GM23248 (cell line): ENCODE results near the gene RHEB. TPM values are rescaled to one million over a fixed set of nuclear protein-coding genes. Genes with fewer than 3 reads are reported as not detected.

Experiments
- DNase-seq: peaks from one replicate; pipeline ENCODE4 v3.0.0-alpha.2; 2015
- H2AFZ ChIP-seq: fragments of 200-600 bp; sonication (generic); 2 replicates; pipeline ENCODE4 v1.6.1; 2016; ENCODE audit warnings: antibody characterized with exemption
- H3F3A ChIP-seq: fragments of 200-600 bp; sonication (generic); 2 replicates; pipeline ENCODE4 v1.6.1; 2016; ENCODE audit warnings: mild to moderate bottlenecking, antibody characterized with exemption, mixed run types; ENCODE audit not compliant: insufficient read depth
- H3K27ac ChIP-seq: fragments of 200-600 bp; sonication (generic); 2 replicates; pipeline ENCODE4 v1.5.1; 2016; ENCODE audit warnings: mild to moderate bottlenecking
- H3K27me3 ChIP-seq: fragments of 200-600 bp; sonication (generic); replicated peaks from 2 replicates; pipeline ENCODE4 v1.6.1; 2016; ENCODE audit warnings: mild to moderate bottlenecking; ENCODE audit not compliant: insufficient read depth
- H3K36me3 ChIP-seq: fragments of 200-600 bp; sonication (generic); 2 replicates; pipeline ENCODE4 v1.6.1; 2016; ENCODE audit warnings: low read depth, mild to moderate bottlenecking
- H3K4me1 ChIP-seq: fragments of 200-600 bp; sonication (generic); 2 replicates; pipeline ENCODE4 v1.6.1; 2016; ENCODE audit warnings: mild to moderate bottlenecking; ENCODE audit not compliant: insufficient read depth
- H3K4me2 ChIP-seq: fragments of 200-600 bp; sonication (generic); one replicate; pipeline ENCODE4 v1.6.1; 2016; ENCODE audit warnings: mild to moderate bottlenecking; ENCODE audit not compliant: unreplicated experiment
- H3K4me3 ChIP-seq: fragments of 200-600 bp; sonication (generic); 2 replicates; pipeline ENCODE4 v1.5.1; 2016; ENCODE audit warnings: mild to moderate bottlenecking
- H3K79me2 ChIP-seq: fragments of 200-600 bp; sonication (generic); 2 replicates; pipeline ENCODE4 v1.6.1; 2016; ENCODE audit warnings: mild to moderate bottlenecking; ENCODE audit not compliant: insufficient read depth
- H3K9ac ChIP-seq: fragments of 200-600 bp; sonication (generic); 2 replicates; pipeline ENCODE4 v1.6.1; 2016; ENCODE audit warnings: mild to moderate bottlenecking
- H3K9me2 ChIP-seq: fragments of 200-600 bp; sonication (generic); 2 replicates; pipeline ENCODE4 v1.6.1; 2016; ENCODE audit warnings: mixed run types, mild to moderate bottlenecking, moderate library complexity; ENCODE audit not compliant: insufficient read depth
- H3K9me3 ChIP-seq: fragments of 200-600 bp; sonication (generic); one replicate; pipeline ENCODE4 v1.6.1; 2017; ENCODE audit warnings: low read depth
- H4K20me1 ChIP-seq: fragments of 200-600 bp; sonication (generic); 2 replicates; pipeline ENCODE4 v1.6.0; 2016; ENCODE audit not compliant: insufficient read depth
- EZH2 ChIP-seq: fragments of 200-600 bp; sonication (generic); IDR thresholded peaks from 2 replicates; pipeline ENCODE4 v1.6.1; 2018; ENCODE audit warnings: antibody characterized with exemption, mild to moderate bottlenecking; ENCODE audit not compliant: insufficient read depth, poor library complexity, severe bottlenecking
- EZH2phosphoT487 ChIP-seq: fragments of 200-600 bp; sonication (generic); IDR thresholded peaks from 2 replicates; pipeline ENCODE4 v1.6.1; 2018; ENCODE audit warnings: antibody characterized with exemption, moderate library complexity, mild to moderate bottlenecking, low read depth; ENCODE audit not compliant: insufficient read depth
- WGBS, 2 experiments: methylation state at CpG; one replicate each; pipeline ENCODE4 v1.1.6; 2015 to 2017; ENCODE audit warnings: low lambda C conversion rate in 2 of 2, low coverage in 1 of 2; ENCODE audit errors: missing lambda C conversion rate in 2 of 2; 5-methylcytosine and 5-hydroxymethylcytosine counted together
- in situ Hi-C: fragments of 300-500 bp; cut with MboI; formaldehyde crosslinking; loops from 2 replicates; pipeline ENCODE4 v1.15.0; 2020
- polyA plus RNA-seq: library from polyadenylated mRNA; unstranded; fragments of >200 nt; fragmentation: Nextera tagmentation; extraction: Ambion mirVana; gene quantifications from 2 replicates; pipeline ENCODE4 v1.2.1, GENCODE V29; 2016
- total RNA-seq: library from RNA; depleted of rRNA; stranded (reverse); fragments of >200 nt; shearing (Covaris generic); gene quantifications from 2 replicates; pipeline ENCODE4 v1.2.3, GENCODE V29; 2014

RHEB gene
- total and polyA plus RNA-seq, 2 experiments from 2014 or later = 86.4 to 235 TPM

- no peak overlapping the region for H2AFZ ChIP-seq
- in situ Hi-C loops = no loop called here
- H3K79me2 ChIP-seq = peaks cover 99% of the 10 kb centered on the region
- H3K4me2 ChIP-seq = no peak overlapping the region
- H3K27me3 ChIP-seq = no peaks in the 10 kb centered on the region
- H3K4me1 ChIP-seq = no peaks in the 10 kb centered on the region
- 97% methylated on average over 7 of the region's 7 CpGs for WGBS, 2 experiments
- peaks cover 7% of the 10 kb centered on the region; the same call in 1 of the 2 replicates for H3K36me3 ChIP-seq
- no peaks in the 10 kb centered on the region for H3F3A ChIP-seq
- H3K4me3 ChIP-seq = no peak overlapping the region
- TF ChIP-seq EZH2 (no peak), EZH2phosphoT487 (no peak)
- H4K20me1 ChIP-seq = no peaks in the 10 kb centered on the region
- H3K9ac ChIP-seq = no peak overlapping the region
- DNase-seq = no peak
- H3K9me3 ChIP-seq = no peaks in the 10 kb centered on the region
- no peak overlapping the region for H3K27ac ChIP-seq
- no peaks in the 10 kb centered on the region for H3K9me2 ChIP-seq
These were observed 41.8 kb downstream of the RHEB start for GRCh38 chr7:151477867-151478266.

- TF ChIP-seq EZH2 (no peak), EZH2phosphoT487 (no peak)
- Histone ChIP-seq H2AFZ (no peak overlapping the region), H3K27ac (no peak overlapping the region), H3K36me3 (peaks cover 38% of the 10 kb centered on the region), H3K27me3 (no peaks in the 10 kb centered on the region), H3K4me3 (no peak overlapping the region), H4K20me1 (no peaks in the 10 kb centered on the region), H3K9ac (no peak overlapping the region), H3K79me2 (peaks cover 90% of the 10 kb centered on the region), H3F3A (no peaks in the 10 kb centered on the region), H3K4me1 (no peaks in the 10 kb centered on the region), H3K4me2 (no peak overlapping the region), H3K9me2 (no peaks in the 10 kb centered on the region), H3K9me3 (no peaks in the 10 kb centered on the region)
- no peak for DNase-seq
- WGBS, 2 experiments = 94 to 95% methylated on average over 17 of the region's 17 CpGs
- in situ Hi-C loops = no loop called here
These were observed 46.9 kb downstream of the RHEB start for GRCh38 chr7:151472644-151473380.

GRCh38 chr7:151470711-151471110 lies 49.0 kb downstream of the RHEB start:
- no peak for DNase-seq
- Histone ChIP-seq H3K27ac (no peak overlapping the region), H4K20me1 (no peaks in the 10 kb centered on the region), H3F3A (no peaks in the 10 kb centered on the region), H3K27me3 (no peaks in the 10 kb centered on the region), H3K4me3 (no peak overlapping the region), H3K79me2 (peaks cover 69% of the 10 kb centered on the region), H3K4me1 (no peaks in the 10 kb centered on the region), H3K9me2 (no peaks in the 10 kb centered on the region), H2AFZ (no peak overlapping the region), H3K4me2 (no peak overlapping the region), H3K9ac (no peak overlapping the region), H3K36me3 (peaks cover 39% of the 10 kb centered on the region), H3K9me3 (no peaks in the 10 kb centered on the region)
- 95 to 98% methylated on average over 2 of the region's 2 CpGs for WGBS, 2 experiments
- in situ Hi-C loops = no loop called here
- TF ChIP-seq EZH2phosphoT487 (no peak), EZH2 (no peak)

GRCh38 chr7:151469281-151469680 lies 50.4 kb downstream of the RHEB start:
- no peaks in the 10 kb centered on the region for H3K9me3 ChIP-seq
- no peak overlapping the region for H3K27ac ChIP-seq
- no peak overlapping the region for H2AFZ ChIP-seq
- no peaks in the 10 kb centered on the region for H4K20me1 ChIP-seq
- no peaks in the 10 kb centered on the region for H3K27me3 ChIP-seq
- no peaks in the 10 kb centered on the region for H3K9me2 ChIP-seq
- H3K4me1 ChIP-seq = no peaks in the 10 kb centered on the region
- DNase-seq = no peak
- in situ Hi-C loops = no loop called here
- peaks cover 55% of the 10 kb centered on the region for H3K79me2 ChIP-seq
- H3K4me3 ChIP-seq = no peak overlapping the region
- no peaks in the 10 kb centered on the region for H3F3A ChIP-seq
- H3K4me2 ChIP-seq = no peak overlapping the region
- no peak overlapping the region for H3K9ac ChIP-seq
- peaks cover 51% of the 10 kb centered on the region for H3K36me3 ChIP-seq
- WGBS, 2 experiments = 76 to 84% methylated on average over 5 of the region's 5 CpGs
- TF ChIP-seq EZH2phosphoT487 (no peak), EZH2 (no peak)
